Activated CD4-positive, alpha-beta T cell treated with anti-CD3 and anti-CD28 coated beads, Interleukin-10, Interleukin-2, amounts not matched to agents 100 ng/mL and 50 ng/mL, durations not matched to agents 16 hours and 8 hours (primary cell): ENCODE measurements around the gene SNX6.
A peak's percentile ranks its signal among the peaks of the same experiment; 100 is the strongest.
"Not testable (repeated sequence)": the region's sequence is repeated elsewhere in the genome, so short reads cannot be mapped to it uniquely, and the experiment has no call there.

Source experiments
- DNase-seq: peaks from one replicate; pipeline ENCODE4 v3.0.0-alpha.2; 2020

SNX6 gene

GRCh38 chr14:34629657-34630529, at the start of gene SNX6:
TSS of gene SNX6 (minus strand) at chr14:34630148. CDS start at chr14:34630116, 32 bp downstream.
- peak; percentile 86 for DNase-seq

GRCh38 chr14:34678735-34679134, 48.8 kb upstream of the SNX6 start:
- DNase-seq, result no peak

- DNase-seq, result no peak
Measured at GRCh38 chr14:34678306-34678705, 48.4 kb upstream of the SNX6 start.

- DNase-seq, result no peak
Measured at GRCh38 chr14:34676516-34677211, 46.7 kb upstream of the SNX6 start.

- no peak for DNase-seq
Measured at GRCh38 chr14:34673702-34674101, 43.8 kb upstream of the SNX6 start.

- no peak for DNase-seq
Measured at GRCh38 chr14:34671716-34672115, 41.8 kb upstream of the SNX6 start.

GRCh38 chr14:34668111-34668510, 38.2 kb upstream of the SNX6 start:
- no peak for DNase-seq

- DNase-seq, result no peak
Measured at GRCh38 chr14:34667007-34667406, 37.1 kb upstream of the SNX6 start.

GRCh38 chr14:34665785-34666435, 36.0 kb upstream of the SNX6 start:
- peak; percentile 31 for DNase-seq

- DNase-seq, result no peak
Measured at GRCh38 chr14:34662561-34663088, 32.7 kb upstream of the SNX6 start.

- DNase-seq, result no peak
Measured at GRCh38 chr14:34660796-34661195, 30.8 kb upstream of the SNX6 start.

GRCh38 chr14:34655959-34656358, 26.0 kb upstream of the SNX6 start:
- DNase-seq, result no peak

- not testable (repeated sequence) for DNase-seq
Measured at GRCh38 chr14:34653073-34653472, 23.1 kb upstream of the SNX6 start.

GRCh38 chr14:34652348-34652747, 22.4 kb upstream of the SNX6 start:
- not testable (repeated sequence) for DNase-seq

- no peak for DNase-seq
Measured at GRCh38 chr14:34650786-34651584, 21.0 kb upstream of the SNX6 start.

- not testable (repeated sequence) for DNase-seq
Measured at GRCh38 chr14:34650006-34650405, 20.1 kb upstream of the SNX6 start.

GRCh38 chr14:34649344-34649743, 19.4 kb upstream of the SNX6 start:
- DNase-seq, result no peak

GRCh38 chr14:34646570-34647255, 16.8 kb upstream of the SNX6 start:
- no peak for DNase-seq

GRCh38 chr14:34643361-34643760, 13.4 kb upstream of the SNX6 start:
- no peak for DNase-seq

- no peak for DNase-seq
Measured at GRCh38 chr14:34642595-34642994, 12.6 kb upstream of the SNX6 start.

- DNase-seq, result no peak
Measured at GRCh38 chr14:34640826-34641225, 10.9 kb upstream of the SNX6 start.

- DNase-seq, result not testable (repeated sequence)
Measured at GRCh38 chr14:34634360-34634771, 4.4 kb upstream of the SNX6 start.
